ENCODE results near the gene VASH2.

The VASH2 gene

DNA sequence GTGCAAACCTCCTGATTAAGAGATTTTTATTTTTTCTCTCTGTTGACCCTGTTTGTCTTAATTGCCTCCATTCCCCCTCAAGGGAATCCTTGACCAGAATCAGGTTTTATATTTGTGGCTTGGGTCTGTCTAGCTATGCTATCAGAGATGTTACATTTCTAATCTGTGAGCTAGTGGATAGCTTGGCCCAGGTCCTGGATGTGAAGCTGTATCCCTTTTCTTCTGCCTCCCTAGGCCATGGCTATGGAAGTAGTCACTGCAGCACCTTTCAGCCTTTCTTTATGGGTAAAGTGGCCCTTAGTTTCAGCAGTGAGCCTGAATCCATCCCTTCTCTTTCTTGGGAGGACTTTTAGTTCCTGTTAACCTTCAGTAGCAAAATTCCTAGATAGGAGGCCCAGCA is 82.3 kb downstream of the VASH2 start:
- DNase-seq (ENCODE audit: low read depth) = no peak
- no peak overlapping the region for H3K4me3 ChIP-seq (ENCODE audit: low read depth, low read length)
- TF ChIP-seq, protein P1, sequence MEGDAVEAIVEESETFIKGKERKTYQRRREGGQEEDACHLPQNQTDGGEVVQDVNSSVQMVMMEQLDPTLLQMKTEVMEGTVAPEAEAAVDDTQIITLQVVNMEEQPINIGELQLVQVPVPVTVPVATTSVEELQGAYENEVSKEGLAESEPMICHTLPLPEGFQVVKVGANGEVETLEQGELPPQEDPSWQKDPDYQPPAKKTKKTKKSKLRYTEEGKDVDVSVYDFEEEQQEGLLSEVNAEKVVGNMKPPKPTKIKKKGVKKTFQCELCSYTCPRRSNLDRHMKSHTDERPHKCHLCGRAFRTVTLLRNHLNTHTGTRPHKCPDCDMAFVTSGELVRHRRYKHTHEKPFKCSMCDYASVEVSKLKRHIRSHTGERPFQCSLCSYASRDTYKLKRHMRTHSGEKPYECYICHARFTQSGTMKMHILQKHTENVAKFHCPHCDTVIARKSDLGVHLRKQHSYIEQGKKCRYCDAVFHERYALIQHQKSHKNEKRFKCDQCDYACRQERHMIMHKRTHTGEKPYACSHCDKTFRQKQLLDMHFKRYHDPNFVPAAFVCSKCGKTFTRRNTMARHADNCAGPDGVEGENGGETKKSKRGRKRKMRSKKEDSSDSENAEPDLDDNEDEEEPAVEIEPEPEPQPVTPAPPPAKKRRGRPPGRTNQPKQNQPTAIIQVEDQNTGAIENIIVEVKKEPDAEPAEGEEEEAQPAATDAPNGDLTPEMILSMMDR (IDR thresholded peaks at IDR 0.05; ENCODE audit: low read depth, low read length, missing control alignments) = no peak

DNA sequence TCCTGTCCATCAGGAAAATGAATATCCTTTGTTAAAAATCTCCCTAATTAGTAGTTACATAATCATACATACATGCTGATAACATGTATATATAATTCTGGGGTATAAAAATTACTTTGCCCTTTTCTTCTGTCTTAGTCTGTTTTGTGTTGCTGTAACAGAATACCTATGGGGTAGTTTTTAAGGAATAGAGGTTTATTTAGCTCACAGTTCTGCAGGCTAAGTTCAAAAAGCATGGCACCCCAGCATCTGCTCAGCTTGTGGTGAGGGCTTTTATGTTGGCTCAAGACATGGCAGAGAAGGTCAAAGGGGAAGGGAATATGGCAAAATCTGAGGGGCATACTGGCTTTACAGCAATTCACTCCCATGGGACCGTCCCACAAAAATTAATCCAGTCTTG is 84.4 kb downstream of the VASH2 start:
- TF ChIP-seq, protein P1 (IDR thresholded peaks at IDR 0.05; ENCODE audit: low read depth, low read length, missing control alignments) = no peak
- H3K4me3 ChIP-seq (ENCODE audit: low read depth, low read length) = no peak overlapping the region

DNA sequence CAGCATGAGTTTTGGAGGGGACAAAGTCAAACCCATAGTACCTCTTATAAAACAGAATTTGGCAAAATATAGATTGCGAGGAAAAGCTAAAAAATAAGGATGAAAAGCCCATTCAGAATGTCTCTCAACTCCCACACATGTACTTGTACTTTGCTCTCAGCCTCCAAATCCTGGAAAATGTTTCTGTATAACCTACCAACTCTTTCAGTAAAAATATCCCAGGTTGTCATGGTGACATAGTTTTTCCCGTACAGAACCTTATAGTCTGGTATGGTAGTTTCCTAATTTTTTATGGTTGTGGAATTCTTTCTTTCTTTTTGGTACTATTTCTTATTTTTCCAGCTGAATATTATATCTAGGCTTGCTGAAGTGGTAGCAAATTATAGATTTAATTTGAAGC is 85.2 kb downstream of the VASH2 start:
- no peak for DNase-seq (ENCODE audit: low read depth)
- TF ChIP-seq, protein P1 (IDR thresholded peaks at IDR 0.05; ENCODE audit: low read depth, low read length, missing control alignments) = no peak
- no peak overlapping the region for H3K4me3 ChIP-seq (ENCODE audit: low read depth, low read length)

More for the DNA sequence above, 84.4 kb downstream of the VASH2 start:
- no peak for DNase-seq (ENCODE audit: low read depth)

All from GM12864 (cell line).